Loucy (cell line): Measurements from ENCODE around the gene EFCAB9.
"Not testable (repeated sequence)": the region's sequence is repeated elsewhere in the genome, so short reads cannot be mapped to it uniquely, and the experiment has no call there.

Experiments used
- EZH2phosphoT487 ChIP-seq: fragments of 200-600 bp; IDR thresholded peaks from 2 replicates; pipeline ENCODE4 v1.6.1; 2018; ENCODE audit warnings: antibody characterized with exemption, mild to moderate bottlenecking, moderate library complexity, borderline replicate concordance
- TF ChIP-seq, protein P1 (sequence below): fragments of 200-600 bp; sonication (generic); conservative IDR thresholded peaks from 2 replicates; pipeline ENCODE4 v1.5.1; 2014; ENCODE audit warnings: mild to moderate bottlenecking, antibody characterized with exemption, low read length

DNA sequence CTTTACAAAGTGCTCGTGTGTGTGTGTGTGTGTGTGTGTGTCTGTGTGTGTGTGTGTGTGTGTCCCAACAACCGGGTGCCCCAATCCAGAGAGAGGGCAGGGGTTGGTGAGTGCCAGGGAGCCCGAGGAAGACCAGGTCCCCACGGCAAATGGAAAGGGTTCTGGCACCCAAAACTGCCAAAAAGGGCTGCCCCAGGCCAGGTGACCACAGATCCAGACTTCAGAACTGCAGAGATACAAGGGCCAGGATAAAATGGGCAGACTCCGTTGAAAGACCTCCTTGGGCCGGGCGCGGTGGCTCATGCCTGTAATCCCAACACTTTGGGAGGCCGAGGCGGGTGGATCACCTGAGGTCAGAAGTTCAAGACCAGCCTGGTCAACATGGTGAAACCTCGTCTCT lies 44.5 kb upstream of the EFCAB9 start:
- TF ChIP-seq, protein P1, sequence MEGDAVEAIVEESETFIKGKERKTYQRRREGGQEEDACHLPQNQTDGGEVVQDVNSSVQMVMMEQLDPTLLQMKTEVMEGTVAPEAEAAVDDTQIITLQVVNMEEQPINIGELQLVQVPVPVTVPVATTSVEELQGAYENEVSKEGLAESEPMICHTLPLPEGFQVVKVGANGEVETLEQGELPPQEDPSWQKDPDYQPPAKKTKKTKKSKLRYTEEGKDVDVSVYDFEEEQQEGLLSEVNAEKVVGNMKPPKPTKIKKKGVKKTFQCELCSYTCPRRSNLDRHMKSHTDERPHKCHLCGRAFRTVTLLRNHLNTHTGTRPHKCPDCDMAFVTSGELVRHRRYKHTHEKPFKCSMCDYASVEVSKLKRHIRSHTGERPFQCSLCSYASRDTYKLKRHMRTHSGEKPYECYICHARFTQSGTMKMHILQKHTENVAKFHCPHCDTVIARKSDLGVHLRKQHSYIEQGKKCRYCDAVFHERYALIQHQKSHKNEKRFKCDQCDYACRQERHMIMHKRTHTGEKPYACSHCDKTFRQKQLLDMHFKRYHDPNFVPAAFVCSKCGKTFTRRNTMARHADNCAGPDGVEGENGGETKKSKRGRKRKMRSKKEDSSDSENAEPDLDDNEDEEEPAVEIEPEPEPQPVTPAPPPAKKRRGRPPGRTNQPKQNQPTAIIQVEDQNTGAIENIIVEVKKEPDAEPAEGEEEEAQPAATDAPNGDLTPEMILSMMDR = not testable (repeated sequence)
- not testable (repeated sequence) for TF ChIP-seq EZH2phosphoT487
